Measurements from ENCODE around the gene KCNAB1. TPM values are rescaled to one million over a fixed set of nuclear protein-coding genes. Genes with fewer than 3 reads are reported as not detected.

KCNAB1 gene
- total RNA-seq, 1 experiment from 2014 or later, result 1.0 TPM

DNA sequence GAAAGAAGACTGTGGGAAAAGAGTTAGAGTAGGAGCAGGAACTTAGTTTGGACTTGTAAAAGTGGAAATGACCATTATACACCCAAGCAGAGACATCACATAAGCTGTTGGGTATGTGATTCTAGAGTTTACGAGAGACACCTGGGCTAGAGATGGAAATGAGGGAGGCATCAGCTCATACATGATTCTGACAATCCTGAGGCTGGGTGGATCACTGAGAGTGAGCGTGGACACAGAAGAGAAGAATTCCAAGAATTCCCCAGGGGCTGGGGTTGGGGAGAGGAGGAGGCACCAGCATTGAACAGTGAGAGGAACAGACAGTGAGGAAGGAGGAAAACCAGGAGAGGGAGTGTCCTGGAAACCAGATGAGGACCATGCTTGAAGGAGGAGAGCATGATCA, 113.5 kb downstream of the KCNAB1 start:
- DNase-seq (ENCODE audit: low spot score) (no peak), ATAC-seq (peak; percentile 81)
- H3K36me3 Mint-ChIP-seq, result no peaks in the 10 kb centered on the region
- POLR2A ChIA-PET, result no interaction called here
- H3K27ac Mint-ChIP-seq, result no peak overlapping the region
- no peak overlapping the region for H3K4me3 Mint-ChIP-seq
- no peaks in the 10 kb centered on the region for H3K27me3 Mint-ChIP-seq (ENCODE audit: low read depth)
- H3K4me1 Mint-ChIP-seq, result peaks cover 13% of the 10 kb centered on the region
- TF ChIP-seq ARID4B (CRISPR knock-in tag; IDR thresholded peaks at IDR 0.05; ENCODE audit: borderline replicate concordance) (no peak), ZNF532 (CRISPR knock-in tag; IDR thresholded peaks at IDR 0.05; ENCODE audit: borderline replicate concordance) (no peak), MLX (CRISPR knock-in tag; IDR thresholded peaks at IDR 0.05) (no peak), ATF2 (CRISPR knock-in tag; IDR thresholded peaks at IDR 0.05; ENCODE audit: borderline replicate concordance, low read depth) (no peak), ETV6 (CRISPR knock-in tag; IDR thresholded peaks at IDR 0.05) (no peak), ATF1 (CRISPR knock-in tag; IDR thresholded peaks at IDR 0.05) (no peak), RORB (CRISPR knock-in tag; IDR thresholded peaks at IDR 0.05) (no peak)
- TF ChIP-seq, protein P1, sequence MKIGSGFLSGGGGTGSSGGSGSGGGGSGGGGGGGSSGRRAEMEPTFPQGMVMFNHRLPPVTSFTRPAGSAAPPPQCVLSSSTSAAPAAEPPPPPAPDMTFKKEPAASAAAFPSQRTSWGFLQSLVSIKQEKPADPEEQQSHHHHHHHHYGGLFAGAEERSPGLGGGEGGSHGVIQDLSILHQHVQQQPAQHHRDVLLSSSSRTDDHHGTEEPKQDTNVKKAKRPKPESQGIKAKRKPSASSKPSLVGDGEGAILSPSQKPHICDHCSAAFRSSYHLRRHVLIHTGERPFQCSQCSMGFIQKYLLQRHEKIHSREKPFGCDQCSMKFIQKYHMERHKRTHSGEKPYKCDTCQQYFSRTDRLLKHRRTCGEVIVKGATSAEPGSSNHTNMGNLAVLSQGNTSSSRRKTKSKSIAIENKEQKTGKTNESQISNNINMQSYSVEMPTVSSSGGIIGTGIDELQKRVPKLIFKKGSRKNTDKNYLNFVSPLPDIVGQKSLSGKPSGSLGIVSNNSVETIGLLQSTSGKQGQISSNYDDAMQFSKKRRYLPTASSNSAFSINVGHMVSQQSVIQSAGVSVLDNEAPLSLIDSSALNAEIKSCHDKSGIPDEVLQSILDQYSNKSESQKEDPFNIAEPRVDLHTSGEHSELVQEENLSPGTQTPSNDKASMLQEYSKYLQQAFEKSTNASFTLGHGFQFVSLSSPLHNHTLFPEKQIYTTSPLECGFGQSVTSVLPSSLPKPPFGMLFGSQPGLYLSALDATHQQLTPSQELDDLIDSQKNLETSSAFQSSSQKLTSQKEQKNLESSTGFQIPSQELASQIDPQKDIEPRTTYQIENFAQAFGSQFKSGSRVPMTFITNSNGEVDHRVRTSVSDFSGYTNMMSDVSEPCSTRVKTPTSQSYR (CRISPR knock-in tag; IDR thresholded peaks at IDR 0.05), result no peak
- TF ChIP-seq, protein P2, sequence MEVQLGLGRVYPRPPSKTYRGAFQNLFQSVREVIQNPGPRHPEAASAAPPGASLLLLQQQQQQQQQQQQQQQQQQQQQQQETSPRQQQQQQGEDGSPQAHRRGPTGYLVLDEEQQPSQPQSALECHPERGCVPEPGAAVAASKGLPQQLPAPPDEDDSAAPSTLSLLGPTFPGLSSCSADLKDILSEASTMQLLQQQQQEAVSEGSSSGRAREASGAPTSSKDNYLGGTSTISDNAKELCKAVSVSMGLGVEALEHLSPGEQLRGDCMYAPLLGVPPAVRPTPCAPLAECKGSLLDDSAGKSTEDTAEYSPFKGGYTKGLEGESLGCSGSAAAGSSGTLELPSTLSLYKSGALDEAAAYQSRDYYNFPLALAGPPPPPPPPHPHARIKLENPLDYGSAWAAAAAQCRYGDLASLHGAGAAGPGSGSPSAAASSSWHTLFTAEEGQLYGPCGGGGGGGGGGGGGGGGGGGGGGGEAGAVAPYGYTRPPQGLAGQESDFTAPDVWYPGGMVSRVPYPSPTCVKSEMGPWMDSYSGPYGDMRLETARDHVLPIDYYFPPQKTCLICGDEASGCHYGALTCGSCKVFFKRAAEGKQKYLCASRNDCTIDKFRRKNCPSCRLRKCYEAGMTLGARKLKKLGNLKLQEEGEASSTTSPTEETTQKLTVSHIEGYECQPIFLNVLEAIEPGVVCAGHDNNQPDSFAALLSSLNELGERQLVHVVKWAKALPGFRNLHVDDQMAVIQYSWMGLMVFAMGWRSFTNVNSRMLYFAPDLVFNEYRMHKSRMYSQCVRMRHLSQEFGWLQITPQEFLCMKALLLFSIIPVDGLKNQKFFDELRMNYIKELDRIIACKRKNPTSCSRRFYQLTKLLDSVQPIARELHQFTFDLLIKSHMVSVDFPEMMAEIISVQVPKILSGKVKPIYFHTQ (CRISPR knock-in tag; IDR thresholded peaks at IDR 0.05), result no peak
- H3K9me3 Mint-ChIP-seq, result peaks cover 4% of the 10 kb centered on the region; the same call in 1 of the 2 replicates
- CTCF ChIA-PET, result interaction anchor here (0.7 to 1.3 kb wide), 2 partner anchors 60 to 190 kb away, joined by 3 read pairs; no protein-coding TSS in a partner anchor

All from WTC11 (cell line).